HG03469 (cell line): ENCODE measurements around the gene AP2A1.
"Not testable (repeated sequence)": the region's sequence is repeated elsewhere in the genome, so short reads cannot be mapped to it uniquely, and the experiment has no call there.

Source experiments
- ATAC-seq: cut with Tn5 transposase; IDR thresholded peaks from one replicate; pipeline ENCODE4 v1.9.1; 2021; ENCODE audit warnings: mild to moderate bottlenecking, moderate library complexity, moderate number of reproducible peaks; ENCODE audit not compliant: unreplicated experiment

The AP2A1 gene

GRCh38 chr19:49811328-49811727 is 44.5 kb downstream of the AP2A1 start:
- no peak for ATAC-seq

- no peak for ATAC-seq
Measured at GRCh38 chr19:49812452-49812996, 45.7 kb downstream of the AP2A1 start.

GRCh38 chr19:49812997-49813861 is 46.4 kb downstream of the AP2A1 start, which contains the start of gene FUZ:
FUZ (minus strand) TSS chr19:49813292; CDS start chr19:49813106, 186 bp downstream.
- peak; percentile 45 for ATAC-seq

- ATAC-seq: no peak
Measured at GRCh38 chr19:49814010-49814409, 47.2 kb downstream of the AP2A1 start.

GRCh38 chr19:49816590-49816989 is 49.8 kb downstream of the AP2A1 start:
- no peak for ATAC-seq

- peak; percentile 64 for ATAC-seq
Measured at GRCh38 chr19:49817964-49818648, 51.3 kb downstream of the AP2A1 start, which contains the start of gene MED25. MED25 (plus strand) TSS chr19:49818289; CDS start chr19:49818342, 53 bp downstream.

GRCh38 chr19:49818649-49819370 is 52.0 kb downstream of the AP2A1 start:
- ATAC-seq: no peak

- ATAC-seq: not testable (repeated sequence)
Measured at GRCh38 chr19:49819452-49820115, 52.8 kb downstream of the AP2A1 start.

GRCh38 chr19:49820125-49820524 is 53.3 kb downstream of the AP2A1 start:
- no peak for ATAC-seq

- ATAC-seq: no peak
Measured at GRCh38 chr19:49823472-49823871, 56.7 kb downstream of the AP2A1 start.

- ATAC-seq: no peak
Measured at GRCh38 chr19:49824662-49825061, 57.9 kb downstream of the AP2A1 start.

- no peak for ATAC-seq
Measured at GRCh38 chr19:49827034-49827433, 60.2 kb downstream of the AP2A1 start.

- ATAC-seq: no peak
Measured at GRCh38 chr19:49829200-49829599, 62.4 kb downstream of the AP2A1 start.

GRCh38 chr19:49829721-49830120 is 62.9 kb downstream of the AP2A1 start:
- ATAC-seq: no peak

- ATAC-seq: no peak
Measured at GRCh38 chr19:49830766-49831165, 64.0 kb downstream of the AP2A1 start.

GRCh38 chr19:49831592-49831991 is 64.8 kb downstream of the AP2A1 start:
- no peak for ATAC-seq

GRCh38 chr19:49832556-49832955 is 65.8 kb downstream of the AP2A1 start:
- no peak for ATAC-seq

- ATAC-seq: no peak
Measured at GRCh38 chr19:49833599-49833998, 66.8 kb downstream of the AP2A1 start.

- no peak for ATAC-seq
Measured at GRCh38 chr19:49835562-49835961, 68.8 kb downstream of the AP2A1 start.
